K562 (cell line): ENCODE results near the gene IFNAR2. TPM values are rescaled to one million over a fixed set of nuclear protein-coding genes. Genes with fewer than 3 reads are reported as not detected.
A peak's percentile ranks its signal among the peaks of the same experiment; 100 is the strongest.

ENCODE experiments used
- ATF3 ChIP-seq, 2 experiments: fragments of 450-650 bp in 1 of 2; sonication (generic) in 1 of 2; formaldehyde crosslinking in 1 of 2; IDR thresholded peaks in 1 of 2; conservative IDR thresholded peaks in 1 of 2; 2 replicates each; pipeline versions ENCODE4 v1.6.1 to v1.8.1; 2016 to 2023; ENCODE audit warnings: mild to moderate bottlenecking in 2 of 2, moderate library complexity in 2 of 2, inconsistent platforms in 1 of 2, missing genetic modification reagents in 1 of 2
- CREB1 ChIP-seq, 2 experiments: sonication (generic) in 1 of 2; formaldehyde crosslinking in 1 of 2; IDR thresholded peaks; 2 replicates each; pipeline versions ENCODE4 v1.6.1 to v1.8.0; 2012 to 2022; ENCODE audit warnings: inconsistent platforms in 1 of 2, mild to moderate bottlenecking in 1 of 2, missing genetic modification reagents in 1 of 2, moderate library complexity in 1 of 2
- CTCF ChIP-seq, 3 experiments: IDR thresholded peaks in 2 of 3; conservative IDR thresholded peaks in 1 of 3; 2 replicates each; pipeline ENCODE4 v1.5.1; 2011 to 2012; ENCODE audit warnings: low read length in 3 of 3, mild to moderate bottlenecking in 3 of 3, control low read depth in 2 of 3, improper control_type of control experiment in 1 of 3, inconsistent platforms in 1 of 3, low read depth in 1 of 3, mixed read lengths in 1 of 3, moderate library complexity in 1 of 3; ENCODE audit not compliant: insufficient read depth in 2 of 3
- HLTF ChIP-seq: fragments of 450-650 bp; IDR thresholded peaks from 2 replicates; pipeline ENCODE4 v1.6.1; 2016
- MGA ChIP-seq: fragments of 450-650 bp; IDR thresholded peaks from 2 replicates; pipeline ENCODE4 v1.6.1; 2016; ENCODE audit warnings: mild to moderate bottlenecking, moderate library complexity
- MLX ChIP-seq, 2 experiments: fragments of 450-650 bp in 1 of 2; sonication (generic) in 1 of 2; formaldehyde crosslinking; conservative IDR thresholded peaks; 2 replicates each; pipeline versions ENCODE4 v1.4.0 to v1.8.1; 2020 to 2022; ENCODE audit warnings: mild to moderate bottlenecking in 1 of 2, missing genetic modification reagents in 1 of 2
- MYNN ChIP-seq, 2 experiments: sonication (generic); formaldehyde crosslinking in 1 of 2; IDR thresholded peaks; 2 replicates each; pipeline versions ENCODE4 v1.5.0 to v1.6.1; 2016 to 2020; ENCODE audit warnings: antibody characterized with exemption in 1 of 2, missing genetic modification reagents in 1 of 2
- ZNF124 ChIP-seq: sonication (generic); formaldehyde crosslinking; IDR thresholded peaks from 2 replicates; pipeline ENCODE4 v1.8.1; 2022; ENCODE audit warnings: missing genetic modification reagents
- ZNF274 ChIP-seq: IDR thresholded peaks from 2 replicates; pipeline ENCODE4 v1.6.1; 2011; ENCODE audit warnings: low read depth, mild to moderate bottlenecking, low read length, moderate library complexity, borderline replicate concordance
- polyA plus RNA-seq, 8 experiments: library from polyadenylated mRNA; depleted of rRNA in 4 of 8; stranded (reverse) in 5 of 8; unstranded in 3 of 8; fragments of >200 nt; fragmentation: Nextera tagmentation in 2 of 8; fragmentation: Illumina TruSeq in 1 of 8; extraction: Ambion mirVana in 2 of 8; extraction: Trizol in 1 of 8; gene quantifications; 2 replicates each; pipeline versions ENCODE4 v1.2.1 to v1.2.3, GENCODE V29; 2011 to 2014; ENCODE audit warnings: inconsistent platforms in 1 of 8, missing spikeins in 1 of 8
- total RNA-seq, 7 experiments: library from RNA; depleted of rRNA in 6 of 7; stranded (reverse); fragments of >200 nt in 6 of 7; fragmentation: Illumina TruSeq in 2 of 7; extraction: Trizol in 2 of 7; gene quantifications; 2 replicates each; pipeline versions ENCODE4 v1.2.1 to v1.2.3, GENCODE V29; 2011 to 2021; ENCODE audit warnings: low replicate concordance in 1 of 7

Gene IFNAR2
- total and polyA plus RNA-seq, 9 of the 15 experiments (the other 6 are each of a cell fraction or from before 2014, with no cell fraction given): 1.7 to 48.3 (median 8.4) TPM

- TF ChIP-seq MGA (peak; percentile 14; the same call in 1 of the 2 replicates), ZNF274 (no peak), ZNF124 (CRISPR knock-in tag) (no peak), MLX (CRISPR knock-in tag; conservative IDR thresholded peaks at IDR 0.05) (no peak), MYNN (IDR thresholded peaks at IDR 0.05) (peak; percentile 3; the same call in 1 of the 2 replicates), MYNN (CRISPR knock-in tag; IDR thresholded peaks at IDR 0.05) (no peak), HLTF (no peak), CTCF (IDR thresholded peaks at IDR 0.05 in 2 of 3, conservative IDR thresholded peaks at IDR 0.05 in 1 of 3; ENCODE audit: insufficient read depth in 2 of 3, low read depth in 1 of 3, low read length in 3 of 3) (peak; percentile 34 to 49 (median 41); a peak in 4 of 6 replicates), CREB1 (IDR thresholded peaks at IDR 0.05) (no peak), CREB1 (CRISPR knock-in tag; IDR thresholded peaks at IDR 0.05) (peak; percentile 54; the same call in 1 of the 2 replicates), ATF3 (IDR thresholded peaks at IDR 0.05) (no peak), ATF3 (CRISPR knock-in tag; conservative IDR thresholded peaks at IDR 0.05) (0 out of 2 replicates have a peak, but pooled peaks have one; percentile 27)
Observed at GRCh38 chr21:33230545-33231324, 997 bp downstream of the IFNAR2 start (continued).
